ENCODE measurements around the gene BAX.
A peak's percentile ranks its signal among the peaks of the same experiment; 100 is the strongest.

Gene BAX

GRCh38 chr19:48963371-48964204, 8.9 kb downstream of the BAX start:
- DNase-seq = no peak

- no peak for DNase-seq
These were observed 9.7 kb downstream of the BAX start for GRCh38 chr19:48964205-48965039.

GRCh38 chr19:48965040-48965805, 10.5 kb downstream of the BAX start, which contains the start of gene FTL:
Gene FTL (plus strand): TSS chr19:48965309. CDS start chr19:48965508, 199 bp downstream.
- peak; percentile 93 for DNase-seq

- peak; percentile 87 for DNase-seq
These were observed 11.3 kb downstream of the BAX start for GRCh38 chr19:48965806-48966540.

- no peak for DNase-seq
These were observed 12.1 kb downstream of the BAX start for GRCh38 chr19:48966541-48967345.

- no peak for DNase-seq
These were observed 12.9 kb downstream of the BAX start for GRCh38 chr19:48967346-48968178.

- DNase-seq = no peak
These were observed 13.5 kb downstream of the BAX start for GRCh38 chr19:48968179-48968661.

GRCh38 chr19:48968813-48969218, 14.1 kb downstream of the BAX start:
- DNase-seq = no peak

GRCh38 chr19:48969276-48970138, 14.8 kb downstream of the BAX start:
- DNase-seq = no peak

GRCh38 chr19:48970139-48970766, 15.6 kb downstream of the BAX start:
- DNase-seq = no peak

- DNase-seq = peak; percentile 57
These were observed 16.3 kb downstream of the BAX start for GRCh38 chr19:48970923-48971395.

- DNase-seq = no peak
These were observed 21.5 kb downstream of the BAX start for GRCh38 chr19:48975947-48976847.

- no peak for DNase-seq
These were observed 22.4 kb downstream of the BAX start for GRCh38 chr19:48977061-48977460.

- no peak for DNase-seq
These were observed 27.6 kb downstream of the BAX start for GRCh38 chr19:48982280-48982679.

- no peak for DNase-seq
These were observed 31.0 kb downstream of the BAX start for GRCh38 chr19:48985711-48986110.

- no peak for DNase-seq
These were observed 31.5 kb downstream of the BAX start for GRCh38 chr19:48986211-48986610.

- no peak for DNase-seq
These were observed 32.6 kb downstream of the BAX start for GRCh38 chr19:48987323-48987722.

- DNase-seq = no peak
These were observed 33.6 kb downstream of the BAX start for GRCh38 chr19:48988286-48988685.

Data from NCI-H345 (cell line).